Effector CD8-positive, alpha-beta T cell (primary cell): ENCODE results near the gene KIFC3.
"Not testable (repeated sequence)": the region's sequence is repeated elsewhere in the genome, so short reads cannot be mapped to it uniquely, and the experiment has no call there.

Source experiments
- DNase-seq: peaks from one replicate; lab custom pipeline; 2025; lab: John Stamatoyannopoulos, UW

The KIFC3 gene

GRCh38 chr16:57804111-57804837 lies 2.0 kb upstream of the KIFC3 start:
- no peak for DNase-seq

- no peak for DNase-seq
These were observed 1.1 kb upstream of the KIFC3 start for GRCh38 chr16:57803134-57803990.

GRCh38 chr16:57801809-57802340 lies 416 bp downstream of the KIFC3 start:
- DNase-seq: no peak

GRCh38 chr16:57801098-57801808 lies 1.0 kb downstream of the KIFC3 start:
- DNase-seq: no peak

GRCh38 chr16:57800200-57801097 lies 1.8 kb downstream of the KIFC3 start:
- no peak for DNase-seq

GRCh38 chr16:57799600-57800199 lies 2.6 kb downstream of the KIFC3 start:
- no peak for DNase-seq

- DNase-seq: no peak
These were observed 3.2 kb downstream of the KIFC3 start for GRCh38 chr16:57798953-57799599.

GRCh38 chr16:57798267-57798810 lies 4.0 kb downstream of the KIFC3 start:
- no peak for DNase-seq

- no peak for DNase-seq
These were observed 4.6 kb downstream of the KIFC3 start for GRCh38 chr16:57797526-57798266.

GRCh38 chr16:57797216-57797525 lies 5.1 kb downstream of the KIFC3 start:
- no peak for DNase-seq

GRCh38 chr16:57796014-57796413 lies 6.3 kb downstream of the KIFC3 start:
- not testable (repeated sequence) for DNase-seq

- no peak for DNase-seq
These were observed 6.8 kb downstream of the KIFC3 start for GRCh38 chr16:57795431-57795878.

GRCh38 chr16:57794849-57795430 lies 7.4 kb downstream of the KIFC3 start:
- DNase-seq: no peak

GRCh38 chr16:57791893-57792461 lies 10.3 kb downstream of the KIFC3 start:
- DNase-seq: no peak

GRCh38 chr16:57791195-57791892 lies 10.9 kb downstream of the KIFC3 start:
- no peak for DNase-seq

- no peak for DNase-seq
These were observed 13.3 kb downstream of the KIFC3 start for GRCh38 chr16:57788951-57789350.

GRCh38 chr16:57788252-57788841 lies 13.9 kb downstream of the KIFC3 start:
- DNase-seq: no peak

GRCh38 chr16:57787519-57787905 lies 14.8 kb downstream of the KIFC3 start:
- DNase-seq: no peak
